ENCODE data around the gene USP30.

The USP30 gene

GRCh38 chr12:109016016-109016415, 36.4 kb upstream of the USP30 start:
- TF ChIP-seq CTCF (IDR thresholded peaks at IDR 0.05), result no peak
- Histone ChIP-seq H3K36me3 (no peaks in the 10 kb centered on the region), H3K4me3 (ENCODE audit: low read depth in 1 of 2, low read length in 1 of 2) (no peak overlapping the region), H3K27me3 (peaks cover 24% of the 10 kb centered on the region), H3K4me1 (ENCODE audit: control insufficient read depth in 1 of 2, insufficient read depth in 1 of 2, low read depth in 1 of 2, low read length in 1 of 2) (no peaks in the 10 kb centered on the region), H3K27ac (no peak overlapping the region), H3K9me3 (no peaks in the 10 kb centered on the region)

GRCh38 chr12:109016978-109017377, 35.4 kb upstream of the USP30 start:
- no peaks in the 10 kb centered on the region for H3K9me3 ChIP-seq
- no peaks in the 10 kb centered on the region for H3K36me3 ChIP-seq
- no peak for TF ChIP-seq CTCF (IDR thresholded peaks at IDR 0.05)
- no peak overlapping the region for H3K27ac ChIP-seq
- H3K4me1 ChIP-seq (ENCODE audit: control insufficient read depth in 1 of 2, insufficient read depth in 1 of 2, low read depth in 1 of 2, low read length in 1 of 2), result no peaks in the 10 kb centered on the region
- H3K4me3 ChIP-seq (ENCODE audit: low read depth in 1 of 2, low read length in 1 of 2), result no peak overlapping the region
- H3K27me3 ChIP-seq, result peaks cover 34% of the 10 kb centered on the region

GRCh38 chr12:109018296-109018695, 34.1 kb upstream of the USP30 start:
- Histone ChIP-seq H3K27me3 (peaks cover 41% of the 10 kb centered on the region), H3K4me1 (ENCODE audit: control insufficient read depth in 1 of 2, insufficient read depth in 1 of 2, low read depth in 1 of 2, low read length in 1 of 2) (no peaks in the 10 kb centered on the region), H3K27ac (no peak overlapping the region), H3K4me3 (ENCODE audit: low read depth in 1 of 2, low read length in 1 of 2) (no peak overlapping the region), H3K36me3 (no peaks in the 10 kb centered on the region), H3K9me3 (no peaks in the 10 kb centered on the region)
- no peak for TF ChIP-seq CTCF (IDR thresholded peaks at IDR 0.05)

- H3K36me3 ChIP-seq, result no peaks in the 10 kb centered on the region
- H3K27ac ChIP-seq, result no peak overlapping the region
- no peak for TF ChIP-seq CTCF (IDR thresholded peaks at IDR 0.05)
- H3K27me3 ChIP-seq, result peaks cover 41% of the 10 kb centered on the region
- H3K9me3 ChIP-seq, result no peaks in the 10 kb centered on the region
- no peak overlapping the region for H3K4me3 ChIP-seq (ENCODE audit: low read depth in 1 of 2, low read length in 1 of 2)
- H3K4me1 ChIP-seq (ENCODE audit: control insufficient read depth in 1 of 2, insufficient read depth in 1 of 2, low read depth in 1 of 2, low read length in 1 of 2), result no peaks in the 10 kb centered on the region
These were observed 32.1 kb upstream of the USP30 start for GRCh38 chr12:109020146-109020795.

GRCh38 chr12:109020796-109021380, 31.5 kb upstream of the USP30 start, which contains the start of gene SVOP:
Gene SVOP, minus strand, starts transcription at chr12:109021068. Its CDS starts 200 bp downstream, at chr12:109020868.
- no peaks in the 10 kb centered on the region for H3K36me3 ChIP-seq
- no peaks in the 10 kb centered on the region for H3K9me3 ChIP-seq
- H3K27me3 ChIP-seq, result peaks cover 41% of the 10 kb centered on the region
- H3K4me1 ChIP-seq (ENCODE audit: control insufficient read depth in 1 of 2, insufficient read depth in 1 of 2, low read depth in 1 of 2, low read length in 1 of 2), result no peaks in the 10 kb centered on the region
- no peak within 1 kb of the TSS for H3K4me3 ChIP-seq (ENCODE audit: low read depth in 1 of 2, low read length in 1 of 2)
- TF ChIP-seq CTCF (IDR thresholded peaks at IDR 0.05), result no peak
- H3K27ac ChIP-seq, result no peak within 1 kb of the TSS

All from neutrophil (primary cell).